ENCODE measurements around the gene FRMD4A.
"Not testable (repeated sequence)": the region's sequence is repeated elsewhere in the genome, so short reads cannot be mapped to it uniquely, and the experiment has no call there.

Gene FRMD4A

DNA sequence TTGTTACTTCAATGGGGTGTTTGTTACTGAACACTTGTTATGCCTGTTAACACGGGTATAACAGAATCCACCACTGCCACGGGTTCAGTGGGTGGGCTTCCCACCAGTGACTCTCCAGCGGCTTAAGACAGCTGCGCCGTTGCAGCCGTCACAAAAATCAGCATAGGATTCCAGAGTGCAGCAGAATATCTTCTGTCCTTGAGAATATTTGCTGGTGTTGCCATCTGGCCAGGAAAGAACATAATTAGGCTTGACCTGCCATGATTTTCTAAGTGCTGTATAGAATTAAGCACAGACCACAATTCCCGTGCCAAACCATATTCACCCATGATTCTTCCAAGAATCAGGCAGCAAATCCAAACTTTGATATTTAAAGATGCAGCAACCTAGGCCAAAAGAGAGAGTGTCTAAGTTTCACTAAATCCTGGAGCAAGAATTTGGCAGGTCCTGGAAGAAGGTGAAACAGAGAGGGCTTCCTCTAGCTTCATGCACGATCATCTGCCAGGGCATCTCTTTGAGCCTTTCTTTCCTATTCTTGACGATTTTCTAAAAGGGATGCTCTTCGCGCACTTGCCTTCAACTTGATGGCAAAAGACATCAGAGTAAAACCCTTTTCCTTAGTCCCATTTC, 95.0 kb downstream of the FRMD4A start:
- DNase-seq (ENCODE audit: low read depth), result no peak
- H3K4me3 ChIP-seq (ENCODE audit: low read length), result no peak overlapping the region
- TF ChIP-seq, protein P1, sequence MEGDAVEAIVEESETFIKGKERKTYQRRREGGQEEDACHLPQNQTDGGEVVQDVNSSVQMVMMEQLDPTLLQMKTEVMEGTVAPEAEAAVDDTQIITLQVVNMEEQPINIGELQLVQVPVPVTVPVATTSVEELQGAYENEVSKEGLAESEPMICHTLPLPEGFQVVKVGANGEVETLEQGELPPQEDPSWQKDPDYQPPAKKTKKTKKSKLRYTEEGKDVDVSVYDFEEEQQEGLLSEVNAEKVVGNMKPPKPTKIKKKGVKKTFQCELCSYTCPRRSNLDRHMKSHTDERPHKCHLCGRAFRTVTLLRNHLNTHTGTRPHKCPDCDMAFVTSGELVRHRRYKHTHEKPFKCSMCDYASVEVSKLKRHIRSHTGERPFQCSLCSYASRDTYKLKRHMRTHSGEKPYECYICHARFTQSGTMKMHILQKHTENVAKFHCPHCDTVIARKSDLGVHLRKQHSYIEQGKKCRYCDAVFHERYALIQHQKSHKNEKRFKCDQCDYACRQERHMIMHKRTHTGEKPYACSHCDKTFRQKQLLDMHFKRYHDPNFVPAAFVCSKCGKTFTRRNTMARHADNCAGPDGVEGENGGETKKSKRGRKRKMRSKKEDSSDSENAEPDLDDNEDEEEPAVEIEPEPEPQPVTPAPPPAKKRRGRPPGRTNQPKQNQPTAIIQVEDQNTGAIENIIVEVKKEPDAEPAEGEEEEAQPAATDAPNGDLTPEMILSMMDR (IDR thresholded peaks at IDR 0.05; ENCODE audit: insufficient read depth, low read depth, low read length, missing control alignments), result no peak

DNA sequence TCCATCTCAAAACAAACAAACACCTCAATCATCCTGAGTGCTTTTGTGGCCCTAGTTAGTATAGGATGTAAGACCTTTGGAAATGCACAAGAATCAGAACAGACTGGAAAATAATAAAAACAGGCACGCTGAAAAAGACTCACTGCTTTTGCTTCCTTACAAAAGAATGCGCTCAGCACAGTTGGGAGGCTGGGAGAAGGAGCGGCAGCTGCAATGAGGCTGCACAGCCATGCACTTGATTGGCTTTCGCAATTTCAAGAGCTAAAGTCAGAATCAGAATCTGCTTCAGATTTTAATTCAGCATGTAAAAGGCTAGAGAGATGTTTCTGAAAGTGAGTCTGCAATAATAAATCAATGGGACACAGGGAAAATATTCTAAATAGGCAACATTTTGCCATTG, 97.2 kb downstream of the FRMD4A start:
- no peak overlapping the region for H3K4me3 ChIP-seq (ENCODE audit: low read length)
- TF ChIP-seq, protein P1 (IDR thresholded peaks at IDR 0.05; ENCODE audit: insufficient read depth, low read depth, low read length, missing control alignments), result no peak
- DNase-seq (ENCODE audit: low read depth), result no peak

- not testable (repeated sequence) for H3K4me3 ChIP-seq (ENCODE audit: low read length); DNase-seq (ENCODE audit: low read depth)
Measured at GRCh38 chr10:14228798-14229197, 101.9 kb downstream of the FRMD4A start.

GRCh38 chr10:14225379-14225778, 105.3 kb downstream of the FRMD4A start:
- TF ChIP-seq, protein P1 (IDR thresholded peaks at IDR 0.05; ENCODE audit: insufficient read depth, low read depth, low read length, missing control alignments), result no peak
- no peak for DNase-seq (ENCODE audit: low read depth)
- H3K4me3 ChIP-seq (ENCODE audit: low read length), result no peak overlapping the region

GRCh38 chr10:14220026-14220425, 110.7 kb downstream of the FRMD4A start:
- TF ChIP-seq, protein P1 (IDR thresholded peaks at IDR 0.05; ENCODE audit: insufficient read depth, low read depth, low read length, missing control alignments), result no peak
- no peak overlapping the region for H3K4me3 ChIP-seq (ENCODE audit: low read length)
- no peak for DNase-seq (ENCODE audit: low read depth)

- no peak overlapping the region for H3K4me3 ChIP-seq (ENCODE audit: low read length)
- DNase-seq (ENCODE audit: low read depth), result no peak
- TF ChIP-seq, protein P1 (IDR thresholded peaks at IDR 0.05; ENCODE audit: insufficient read depth, low read depth, low read length, missing control alignments), result no peak
Measured at GRCh38 chr10:14219411-14219810, 111.3 kb downstream of the FRMD4A start.

GRCh38 chr10:14215641-14216040, 115.1 kb downstream of the FRMD4A start:
- no peak for DNase-seq (ENCODE audit: low read depth)
- no peak overlapping the region for H3K4me3 ChIP-seq (ENCODE audit: low read length)
- TF ChIP-seq, protein P1 (IDR thresholded peaks at IDR 0.05; ENCODE audit: insufficient read depth, low read depth, low read length, missing control alignments), result no peak

DNA sequence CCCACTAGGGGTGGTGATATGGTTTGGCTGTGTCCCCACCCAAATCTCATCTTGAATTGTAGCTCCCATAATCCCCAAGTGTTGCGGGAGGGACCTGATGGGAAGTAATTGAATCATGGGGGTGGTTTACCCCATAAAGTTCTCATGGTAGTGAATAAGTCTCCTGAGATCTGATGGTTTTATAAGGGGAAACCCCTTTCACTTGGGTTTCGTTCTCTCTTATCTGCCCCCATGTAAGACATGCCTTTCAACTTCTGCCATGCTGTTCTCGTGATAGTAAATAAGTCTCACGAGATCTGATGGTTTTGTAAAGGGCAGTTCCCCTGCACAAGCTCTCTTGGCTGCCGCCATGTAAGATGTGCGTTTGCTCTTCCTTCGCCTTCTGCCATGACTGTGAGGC, 117.0 kb downstream of the FRMD4A start:
- not testable (repeated sequence) for DNase-seq (ENCODE audit: low read depth); H3K4me3 ChIP-seq (ENCODE audit: low read length)

Measured in epithelial cell of esophagus (primary cell).